NT2/D1 (cell line): ENCODE results near the gene KLRF1.

Experiments used
- SUZ12 ChIP-seq: IDR thresholded peaks from 2 replicates; pipeline ENCODE4 v1.6.1; 2011; ENCODE audit not compliant: insufficient read length, insufficient read depth; ENCODE audit errors: extremely low read depth
- ZNF274 ChIP-seq: IDR thresholded peaks from 2 replicates; pipeline ENCODE4 v1.6.1; 2011; ENCODE audit warnings: mild to moderate bottlenecking, low read depth, low read length

DNA sequence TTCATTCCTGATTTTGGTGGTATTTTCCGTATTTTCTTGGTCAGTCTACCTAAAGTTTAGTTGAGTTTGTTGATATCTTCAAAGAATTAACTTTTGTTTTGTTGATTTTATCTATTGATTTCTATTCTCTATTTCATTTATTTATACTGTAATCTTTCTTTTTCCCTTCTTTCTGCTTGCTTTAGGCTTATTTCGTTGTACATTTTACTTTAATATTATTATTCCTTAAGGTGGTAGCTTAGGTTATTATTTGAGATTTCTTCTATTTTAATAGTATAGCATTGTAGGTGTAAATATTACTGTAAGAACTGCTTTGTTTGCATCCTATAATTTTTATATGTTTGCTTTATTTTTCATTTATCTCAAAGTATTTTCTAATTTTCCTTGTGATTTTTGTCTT lies 21.4 kb upstream of the KLRF1 start:
- TF ChIP-seq SUZ12, result no peak
- TF ChIP-seq ZNF274, result no peak
